Retina (tissue), 1 donor: Measurements from ENCODE around the gene CD82.

Experiments
- DNase-seq: peaks from one replicate; pipeline ENCODE4 v3.0.0-alpha.2; 2016

CD82 gene

DNA sequence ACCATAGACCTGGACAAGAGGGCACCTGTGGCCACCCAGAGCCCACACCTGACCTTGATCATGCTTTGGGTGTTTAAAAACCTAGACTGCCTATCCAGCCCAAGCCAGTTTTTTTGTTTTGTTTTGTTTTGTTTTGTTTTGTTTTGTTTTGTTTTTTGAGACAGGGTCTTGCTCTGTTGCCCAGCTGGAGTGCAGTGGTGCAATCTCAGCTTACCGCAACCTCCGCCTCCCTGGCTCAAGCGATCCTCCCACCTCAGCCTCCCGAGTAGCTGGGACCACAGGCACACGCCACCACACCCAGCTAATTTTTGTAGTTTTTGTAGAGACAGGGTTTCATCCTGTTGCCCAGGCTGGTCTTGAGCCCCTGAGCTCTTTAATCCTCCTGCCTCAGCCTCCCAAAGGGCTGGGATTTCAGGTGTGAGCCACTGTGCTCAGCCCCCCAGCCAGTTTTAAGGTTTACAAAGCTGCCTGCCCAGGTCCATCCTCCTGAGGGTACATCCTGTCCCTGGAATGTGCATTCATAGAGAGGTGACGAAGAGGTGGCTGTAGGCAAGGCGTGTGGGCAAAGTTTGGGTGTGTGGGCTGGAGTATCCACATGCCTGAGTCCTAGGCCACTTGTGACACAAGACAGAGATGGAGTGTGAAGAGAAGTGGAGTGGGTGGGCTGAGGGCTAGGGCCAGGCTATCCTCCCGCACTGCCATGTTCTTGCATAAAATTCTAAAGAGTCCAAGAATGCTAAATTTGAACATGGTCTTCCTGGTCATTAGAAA, 3.3 kb upstream of the CD82 start:
- DNase-seq: no peak

DNA sequence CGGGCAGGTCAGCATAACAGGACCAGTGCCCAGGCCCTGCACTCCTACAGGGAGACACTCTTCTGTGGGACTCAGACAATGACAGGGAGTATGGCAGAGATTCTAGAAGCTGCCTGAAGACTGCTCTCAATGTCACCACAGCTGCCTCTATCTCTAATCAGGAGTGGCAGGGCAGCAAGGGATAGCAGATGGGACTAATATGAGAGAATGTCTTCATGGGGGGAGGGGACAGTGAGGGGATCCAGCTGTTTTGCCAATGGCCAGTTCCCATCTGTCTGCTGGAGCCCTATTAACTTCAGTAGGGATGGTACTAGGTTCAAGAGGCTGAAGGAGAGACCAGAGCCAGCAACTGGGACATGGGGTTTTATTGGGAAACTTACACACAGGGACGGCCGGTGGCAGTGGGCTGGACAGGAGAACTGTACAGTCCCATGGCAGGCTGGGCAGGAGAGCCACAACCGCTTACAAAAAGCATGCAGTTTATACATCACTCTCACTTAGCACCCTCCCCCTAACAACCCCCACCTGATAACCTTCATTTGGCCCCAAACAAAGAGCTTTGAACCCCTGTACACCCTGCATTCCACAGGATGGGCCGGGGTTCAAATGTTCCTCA, 2.5 kb upstream of the CD82 start:
- DNase-seq: no peak

DNA sequence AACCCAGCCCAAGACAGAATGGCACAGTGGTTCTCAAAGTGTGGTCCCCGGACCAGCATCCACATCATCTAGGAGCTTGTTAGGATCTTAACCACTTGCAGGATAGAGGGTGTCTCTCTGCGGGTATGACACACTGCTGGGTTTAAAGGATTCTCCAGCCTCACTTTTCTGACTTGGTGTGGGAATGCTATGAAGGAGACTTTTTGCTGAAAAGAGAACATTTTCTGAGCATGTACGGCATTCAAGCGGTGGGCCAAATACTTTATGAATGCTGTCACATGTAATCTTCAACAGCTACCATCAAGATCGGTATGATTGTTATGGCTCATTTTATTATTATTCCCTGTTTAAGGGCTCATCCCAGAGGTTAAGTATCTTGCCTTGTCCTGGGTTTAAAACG, 1.8 kb upstream of the CD82 start:
- DNase-seq: no peak

DNA sequence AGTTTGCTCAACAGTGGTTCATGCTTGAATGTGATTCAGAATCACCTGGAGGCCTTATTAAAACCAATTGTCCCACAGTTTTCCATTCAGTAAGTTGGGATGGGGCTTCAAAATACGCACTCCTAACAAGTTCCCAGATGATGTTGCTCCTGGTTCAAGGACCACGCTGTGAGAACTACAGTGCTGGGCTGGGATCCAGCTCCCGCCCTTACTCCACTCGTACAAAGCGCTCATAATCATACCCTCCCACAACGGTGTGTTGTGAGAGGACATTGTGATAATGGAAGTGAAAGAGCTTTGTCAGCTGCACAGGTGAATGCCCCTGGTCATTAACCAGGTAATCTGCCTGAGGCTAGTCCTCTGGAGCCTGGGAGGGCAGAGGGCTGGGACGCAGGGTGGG, 1.3 kb upstream of the CD82 start:
- DNase-seq: no peak

DNA sequence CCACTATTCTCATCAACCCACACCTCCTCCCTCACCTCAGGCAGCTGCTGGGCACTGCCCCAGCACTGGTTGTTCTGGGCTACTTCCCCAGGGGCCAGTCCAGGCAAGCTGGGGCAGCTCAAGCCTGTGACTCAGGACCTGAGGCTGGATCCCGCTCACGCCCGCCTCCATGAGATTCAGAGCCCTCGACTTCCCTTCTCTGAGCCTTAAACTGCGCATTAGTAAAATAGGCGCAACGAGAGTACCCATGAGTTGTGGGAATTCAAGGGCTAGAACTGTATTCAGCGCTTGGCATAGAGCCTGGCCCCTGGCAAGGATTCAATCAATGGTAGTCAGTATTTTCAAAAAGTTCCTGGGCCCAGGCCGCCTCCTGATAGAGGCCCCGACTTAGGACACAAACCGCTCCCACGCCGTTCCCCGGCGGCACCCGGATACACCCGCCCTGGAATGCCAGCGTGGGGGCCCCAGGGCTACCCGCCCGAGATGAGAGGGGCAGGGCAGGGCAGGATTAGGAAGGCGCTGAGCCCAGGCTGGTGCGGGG, 723 bp upstream of the CD82 start:
- DNase-seq: no peak

DNA sequence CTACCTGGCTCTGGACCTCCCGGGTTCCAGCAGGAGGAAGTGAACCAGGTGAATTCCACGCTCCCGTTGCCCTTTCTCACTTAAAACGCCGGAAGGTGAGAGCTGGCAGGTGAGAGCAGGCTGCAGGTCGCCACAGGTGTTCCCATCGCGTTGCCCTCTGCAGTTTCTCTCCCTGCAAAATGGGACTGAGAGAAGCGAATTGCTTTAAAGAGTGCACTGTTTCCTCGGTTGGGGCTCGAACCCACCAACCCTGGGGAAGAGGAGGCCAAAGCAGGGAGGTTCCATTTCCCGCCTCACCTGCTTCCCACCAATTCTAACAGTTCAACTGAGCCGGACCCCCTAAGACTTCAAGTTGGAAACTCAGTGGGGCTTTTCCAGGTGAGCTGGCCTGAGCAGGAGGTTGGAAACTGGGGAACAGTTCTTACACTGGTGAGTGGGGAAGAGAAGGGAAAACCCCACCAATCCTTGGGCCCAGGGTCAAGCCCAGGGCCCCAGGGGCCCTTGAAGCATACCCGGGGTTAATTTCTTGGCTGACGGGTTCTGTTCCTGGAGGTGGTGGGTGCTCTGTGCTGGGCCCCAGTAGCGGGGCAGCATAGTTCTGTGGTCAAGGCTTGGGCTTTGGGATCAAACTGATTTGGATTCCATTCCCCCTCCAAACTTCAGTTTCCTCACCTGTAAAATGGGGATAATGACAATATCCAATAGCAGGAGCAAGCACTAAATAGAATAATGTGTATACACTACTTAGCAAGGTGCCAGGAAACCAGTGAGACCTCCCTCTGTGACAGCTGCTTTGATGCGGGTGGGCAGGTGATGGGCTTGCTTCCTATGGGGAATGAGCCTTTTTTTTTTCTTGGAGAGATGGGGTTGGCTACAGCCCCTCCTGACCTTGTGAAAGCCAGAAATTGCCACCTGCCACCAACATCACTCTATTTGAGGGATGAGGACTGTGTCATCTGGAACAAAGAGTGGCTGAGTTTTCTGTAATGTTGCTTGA, 788 bp downstream of the CD82 start:
- DNase-seq: no peak

DNA sequence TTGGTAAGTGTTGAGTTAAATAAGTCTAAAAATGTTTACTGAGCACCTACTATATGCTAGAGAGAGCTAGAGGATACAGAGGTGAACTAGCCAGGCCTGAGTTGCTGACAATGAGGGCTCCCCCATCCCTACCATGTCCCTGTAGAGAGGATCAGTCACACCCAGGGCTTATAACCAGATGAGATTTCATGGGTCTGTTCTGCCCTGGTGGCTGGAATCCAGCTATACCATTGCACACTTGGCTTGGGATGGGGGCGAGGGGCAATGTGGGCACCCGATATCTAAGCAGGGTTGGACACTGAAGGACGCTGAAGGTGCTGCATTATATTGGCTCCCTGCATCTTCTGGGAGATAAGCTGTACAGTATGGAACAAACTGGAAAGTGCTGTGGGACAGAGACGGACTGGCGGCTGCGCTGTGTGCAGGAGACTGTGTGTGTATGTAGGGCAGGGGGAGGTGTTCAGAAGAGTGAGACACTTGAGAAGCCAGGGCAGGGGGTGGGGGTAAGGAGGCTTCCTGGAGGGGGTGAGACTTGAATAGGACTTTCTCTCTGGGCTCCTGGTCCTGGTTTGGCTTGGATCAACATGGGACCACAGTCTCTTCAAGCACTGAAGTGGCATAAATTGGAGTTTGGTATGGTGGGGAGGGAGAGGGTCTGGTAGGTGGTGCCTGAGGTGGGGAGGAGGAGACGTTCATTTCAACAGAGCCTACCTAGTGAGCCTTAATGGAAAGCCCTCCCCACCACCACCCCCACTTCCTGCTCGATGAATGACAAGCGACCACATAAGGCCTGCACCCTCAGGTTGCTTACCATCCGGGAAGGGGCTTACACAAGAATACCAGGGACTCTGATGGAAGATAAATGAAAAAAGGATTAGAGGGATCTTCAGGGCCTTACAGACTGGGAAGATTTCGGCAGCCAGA, 1.8 kb downstream of the CD82 start:
- no peak for DNase-seq

DNA sequence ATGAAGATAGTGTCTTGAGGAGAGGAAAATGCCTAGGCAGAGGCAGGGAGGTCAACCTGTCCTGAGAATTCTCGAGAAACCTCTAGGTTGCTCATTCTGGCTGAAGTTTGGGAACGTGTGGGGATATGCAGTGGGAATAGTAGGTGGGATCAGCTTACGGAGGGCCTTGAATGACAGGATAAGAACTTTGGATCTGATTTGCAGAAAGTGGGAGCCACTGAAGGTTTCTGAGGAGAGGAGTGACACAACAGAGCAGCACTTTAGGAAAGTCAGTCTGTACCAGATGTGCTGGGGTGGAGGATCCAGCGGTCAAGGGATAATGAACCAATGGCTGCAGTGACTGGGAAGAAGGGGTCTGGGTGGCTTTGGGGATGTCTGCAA, 2.4 kb downstream of the CD82 start:
- no peak for DNase-seq

DNA sequence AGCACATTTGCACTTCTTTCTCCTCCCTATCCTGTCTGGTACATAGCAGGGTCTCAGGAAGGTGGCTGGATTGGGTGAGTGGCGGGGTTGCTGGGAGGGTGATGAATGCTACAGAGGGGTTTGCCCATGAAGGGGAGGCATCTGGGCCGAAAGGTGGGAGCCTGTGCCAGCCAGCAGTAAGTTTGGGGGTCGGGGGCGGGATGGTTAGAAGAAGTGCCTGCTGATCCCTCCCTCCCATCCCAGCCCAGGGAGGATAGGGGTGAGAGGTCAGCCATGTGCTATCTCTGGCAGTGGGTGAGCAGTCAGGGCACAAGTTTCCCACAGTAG, 2.8 kb downstream of the CD82 start:
- no peak for DNase-seq

DNA sequence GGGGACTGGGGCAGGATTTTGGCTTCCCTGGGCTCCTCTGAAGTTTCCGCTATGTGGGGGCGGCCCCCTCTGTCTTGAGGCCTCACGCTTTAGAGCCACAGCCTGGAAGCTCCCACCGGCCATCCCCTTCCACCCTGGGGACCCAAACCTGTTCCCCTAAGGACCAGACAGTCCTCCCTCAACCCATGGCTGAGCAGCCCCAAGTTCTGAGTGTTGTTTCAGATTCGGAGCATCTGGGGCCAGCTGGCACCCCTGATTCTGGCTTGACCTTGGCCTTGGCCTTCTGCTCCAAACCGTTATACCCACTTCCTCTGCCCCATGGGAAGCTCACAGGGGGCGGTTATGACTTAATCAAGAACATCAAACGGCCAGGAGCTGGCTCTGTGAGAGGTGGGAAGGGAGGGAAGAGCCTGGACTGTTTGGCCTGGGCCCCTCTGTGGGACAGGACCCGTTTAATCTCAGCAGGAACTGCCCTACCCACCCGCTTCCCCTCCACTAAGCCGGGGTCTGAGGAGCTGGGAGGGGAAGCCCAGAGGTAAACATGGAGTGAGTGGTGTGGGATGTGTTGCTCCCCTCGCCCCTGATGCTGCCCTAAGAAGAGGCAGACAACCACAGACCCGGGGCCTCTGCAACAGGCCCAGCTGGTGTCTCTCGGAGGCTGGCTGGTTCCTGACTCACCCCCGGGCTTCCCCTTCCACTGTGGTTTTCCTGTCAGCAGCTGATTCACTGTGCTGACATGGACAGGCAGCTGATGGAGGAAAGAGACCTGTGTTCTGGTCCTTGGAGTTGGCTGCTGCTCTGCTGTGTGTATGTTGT, 3.4 kb downstream of the CD82 start:
- DNase-seq: no peak

DNA sequence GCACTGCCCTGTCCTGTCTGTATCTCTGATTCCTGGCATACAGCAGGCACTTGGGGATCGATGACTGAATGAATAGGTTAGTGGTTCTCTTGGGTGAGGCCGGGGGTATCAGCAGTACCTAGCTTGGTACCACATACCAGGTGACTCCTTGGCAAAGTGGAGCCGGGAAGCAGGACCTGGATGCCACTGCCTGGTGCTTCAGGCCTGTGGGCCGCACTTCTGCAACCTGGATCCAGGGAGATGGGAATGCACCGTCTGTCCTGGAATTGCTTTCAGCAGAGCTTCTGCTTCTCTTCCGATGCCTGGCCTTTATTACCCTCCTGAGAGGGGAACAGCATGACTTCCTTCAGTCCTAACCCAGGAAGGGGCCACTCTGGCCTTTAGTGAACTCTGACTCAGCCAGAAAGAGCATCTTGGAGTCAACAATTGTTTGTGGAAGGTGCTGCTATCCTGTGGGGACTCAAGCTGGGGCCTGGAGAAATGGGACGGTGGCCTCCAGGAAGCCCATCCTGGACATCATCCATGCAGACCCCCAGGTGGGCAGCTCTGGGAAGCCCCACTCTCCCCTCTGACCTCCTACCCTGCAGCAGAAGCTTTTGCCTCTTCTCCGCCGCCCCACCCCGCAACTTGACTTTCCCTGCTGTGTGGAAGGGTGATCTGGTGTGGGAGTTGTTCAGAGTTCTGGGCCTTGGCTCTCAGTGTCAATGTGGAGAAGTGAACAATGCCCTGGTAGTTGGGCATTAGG, 5.1 kb downstream of the CD82 start:
- DNase-seq: no peak

DNA sequence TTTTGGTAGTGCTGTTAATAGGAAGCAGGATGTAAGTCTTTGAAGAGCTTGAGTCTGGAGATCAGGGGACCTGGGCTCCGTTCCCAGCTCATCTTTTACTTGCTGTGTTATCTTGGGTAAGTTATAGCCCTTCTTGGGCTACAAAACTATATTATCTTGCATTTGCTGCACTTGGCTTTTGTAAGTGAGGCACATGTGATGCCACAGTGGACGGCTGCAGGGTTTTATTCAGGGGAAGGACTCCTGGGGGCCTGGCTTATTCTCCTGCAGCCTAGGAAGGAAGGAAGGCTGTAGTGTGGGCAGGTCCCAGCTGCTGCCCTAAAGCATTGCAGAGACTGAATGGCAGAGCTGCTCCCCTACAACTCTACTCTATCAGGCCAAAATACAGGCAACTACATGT, 6.4 kb downstream of the CD82 start:
- no peak for DNase-seq

DNA sequence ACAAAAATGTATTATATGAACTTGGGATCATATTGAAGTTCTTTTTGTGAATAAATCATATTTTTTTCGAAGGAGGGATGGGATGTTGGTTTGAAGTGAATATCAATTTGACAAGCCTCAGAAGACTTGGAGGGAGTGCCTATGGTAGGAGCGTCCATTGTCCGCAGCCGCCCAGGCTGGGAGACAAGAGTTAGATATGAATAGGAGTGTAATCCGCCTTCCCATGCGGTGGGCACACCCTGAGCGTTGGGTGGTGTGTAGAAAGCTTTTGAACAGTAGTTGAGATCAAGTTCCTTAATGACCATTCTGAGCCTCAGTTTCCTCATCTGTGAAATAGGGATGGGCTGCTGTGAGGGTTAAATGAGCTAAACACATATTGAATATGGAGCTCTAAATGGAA, 7.0 kb downstream of the CD82 start:
- DNase-seq: no peak

DNA sequence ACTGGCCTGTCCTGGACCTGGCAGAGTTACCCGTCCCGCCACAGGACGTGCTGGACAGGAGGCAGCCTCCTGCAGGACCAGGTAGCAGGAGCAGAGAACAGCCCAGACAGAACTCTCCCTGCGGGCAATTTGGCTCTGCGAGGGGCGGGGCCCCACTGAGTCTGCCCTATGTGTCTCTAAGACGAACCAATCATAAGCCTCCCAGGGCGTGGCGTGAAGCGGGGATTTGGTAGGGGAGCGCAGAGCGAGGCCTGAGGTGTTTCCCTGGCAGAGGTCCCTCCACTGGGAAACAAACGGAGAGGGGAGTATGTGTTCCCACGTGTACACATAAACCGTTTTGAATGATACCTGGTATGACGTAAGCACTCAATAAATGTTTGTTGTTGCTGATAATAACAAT, 7.4 kb downstream of the CD82 start:
- DNase-seq: no peak

DNA sequence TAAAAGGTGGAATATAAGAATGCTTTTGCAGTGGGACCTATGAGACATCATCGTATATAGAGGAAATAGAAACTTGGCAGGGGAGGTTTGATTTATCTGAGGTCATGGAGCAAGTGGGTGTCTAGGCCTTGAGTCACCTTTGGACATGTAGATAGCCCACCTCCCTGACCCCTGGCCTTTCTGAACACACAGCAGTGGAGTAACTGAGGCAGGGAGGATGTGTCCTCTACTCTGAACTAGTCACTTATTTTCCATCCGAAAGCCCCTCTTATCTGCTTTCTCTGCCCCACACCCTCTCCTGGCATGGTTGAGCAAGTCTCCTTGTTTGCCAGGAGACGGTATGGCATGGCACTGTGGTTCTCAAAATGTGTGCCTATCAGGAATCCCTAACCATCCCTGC, 7.9 kb downstream of the CD82 start:
- DNase-seq: no peak

DNA sequence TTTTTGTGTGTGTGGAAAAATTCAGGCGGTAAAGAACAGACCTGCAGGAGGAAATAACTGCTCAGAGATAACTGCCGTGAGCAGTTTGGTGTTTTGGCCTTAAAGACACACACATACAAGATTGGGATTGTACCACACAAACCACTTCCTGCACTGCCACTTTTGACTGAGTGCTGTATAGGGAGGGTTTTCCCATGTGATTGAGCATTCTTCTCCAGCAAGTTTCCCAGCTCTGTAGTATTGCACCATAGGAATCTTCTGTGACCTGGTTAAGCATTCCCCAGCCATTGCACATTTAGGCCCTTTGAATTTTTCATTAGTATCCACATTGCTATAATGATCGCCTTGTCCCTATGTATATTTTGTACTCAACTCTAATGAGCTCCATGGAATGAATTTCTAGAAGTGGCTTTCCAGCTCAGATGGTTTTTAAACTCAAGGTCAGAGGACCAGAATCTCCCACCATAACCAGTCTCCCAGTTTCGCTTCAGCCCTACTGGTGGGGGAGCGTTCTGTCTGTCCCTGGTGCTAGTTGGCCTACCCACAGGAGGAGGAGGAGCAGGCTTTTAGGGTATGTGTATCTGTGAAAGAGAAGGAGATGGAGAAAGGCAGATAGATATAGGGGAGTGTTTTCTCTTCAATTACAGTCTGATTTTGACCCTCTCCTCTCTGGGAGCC, 9.3 kb downstream of the CD82 start:
- no peak for DNase-seq

DNA sequence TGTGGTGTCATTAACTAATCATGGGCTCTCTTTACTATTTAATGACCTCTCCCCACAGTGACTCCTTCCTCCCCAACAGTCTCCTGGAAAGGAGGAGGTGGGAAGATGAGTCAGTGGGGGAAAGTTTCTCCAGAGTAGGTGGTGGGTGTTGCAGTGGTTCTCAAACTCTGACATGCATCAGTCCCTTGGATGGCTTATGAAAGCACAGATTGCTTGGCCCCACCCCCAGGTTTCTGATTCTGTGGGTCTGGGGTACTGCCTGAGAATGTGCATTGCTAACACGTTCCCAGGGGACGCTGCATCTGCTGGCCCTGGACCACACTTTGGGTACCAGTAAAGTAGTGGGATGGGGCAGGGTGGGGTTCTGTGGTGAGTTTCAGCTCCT, 9.8 kb downstream of the CD82 start:
- DNase-seq: no peak

DNA sequence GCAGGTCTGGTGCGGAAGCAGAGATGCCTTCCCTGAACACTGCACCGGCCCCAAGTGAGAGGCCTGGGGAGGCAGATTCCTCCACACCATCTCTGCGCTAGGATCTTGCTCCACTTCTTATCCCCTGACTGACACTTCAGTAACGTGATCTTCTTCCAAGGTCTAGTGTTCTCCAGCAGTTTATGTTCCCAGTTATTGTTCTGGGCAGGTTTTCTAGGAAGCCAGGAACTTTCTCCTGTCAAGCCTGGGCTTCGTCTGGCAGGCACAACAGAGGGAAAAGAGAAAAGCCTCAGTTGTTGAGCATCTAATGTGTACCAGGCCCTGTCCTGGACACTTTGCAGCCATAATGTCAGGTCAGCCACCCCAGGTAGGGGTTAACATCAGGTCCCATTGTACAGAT, 10.5 kb downstream of the CD82 start:
- no peak for DNase-seq

DNA sequence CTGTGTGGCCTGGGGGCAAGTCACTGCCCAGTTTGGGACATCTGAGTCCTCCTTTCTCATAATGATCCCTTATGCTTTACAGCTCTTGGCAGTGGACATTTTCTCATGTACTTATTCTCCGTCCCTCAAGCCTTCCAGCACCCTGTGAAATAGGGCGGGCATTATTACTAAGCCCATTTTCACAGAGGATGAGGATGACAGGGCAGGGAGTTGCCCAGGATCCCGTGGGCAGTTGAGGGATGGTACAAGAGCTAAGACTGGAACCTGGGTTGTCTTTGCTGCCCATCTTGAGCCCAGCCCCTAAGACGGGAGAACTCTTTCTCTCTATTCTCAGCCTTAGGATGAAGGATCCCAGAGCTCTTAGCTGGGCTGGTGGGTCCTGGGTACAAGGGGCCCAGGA, 11.2 kb downstream of the CD82 start:
- DNase-seq: no peak

DNA sequence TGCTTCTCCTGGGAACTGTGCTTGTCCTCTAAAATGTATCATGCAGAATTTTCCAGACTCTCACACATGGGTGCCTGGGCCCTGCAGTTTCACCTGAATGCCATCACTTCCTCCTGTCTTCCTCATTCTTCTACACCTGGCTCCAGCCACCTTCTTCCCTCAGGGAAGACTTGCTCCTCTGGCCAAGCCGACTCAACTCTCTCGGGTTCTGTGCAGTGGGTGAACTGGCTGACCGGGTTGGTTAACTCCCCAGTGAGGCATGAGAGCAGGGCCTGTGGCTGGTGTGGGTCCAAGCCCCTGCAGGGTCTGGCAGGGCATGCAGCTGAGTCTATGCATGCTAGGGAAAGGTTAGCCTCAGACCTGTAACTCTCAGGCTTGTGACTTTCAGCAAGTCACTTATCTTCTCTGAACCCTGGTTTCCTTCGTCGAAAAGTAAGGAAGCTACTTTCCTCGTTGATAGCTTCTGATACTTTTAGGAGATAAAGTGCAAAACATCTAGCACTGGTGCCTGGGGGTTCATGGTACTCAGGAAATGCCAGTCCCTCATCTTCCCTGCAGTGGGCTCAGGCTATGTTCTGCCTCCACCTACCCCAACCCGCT, 11.9 kb downstream of the CD82 start:
- no peak for DNase-seq
